ENCODE data around the gene TNKS1BP1. TPM values are rescaled to one million over a fixed set of nuclear protein-coding genes. Genes with fewer than 3 reads are reported as not detected.

The TNKS1BP1 gene
- total RNA-seq, 1 donor from 2014 or later: 198 TPM

DNA sequence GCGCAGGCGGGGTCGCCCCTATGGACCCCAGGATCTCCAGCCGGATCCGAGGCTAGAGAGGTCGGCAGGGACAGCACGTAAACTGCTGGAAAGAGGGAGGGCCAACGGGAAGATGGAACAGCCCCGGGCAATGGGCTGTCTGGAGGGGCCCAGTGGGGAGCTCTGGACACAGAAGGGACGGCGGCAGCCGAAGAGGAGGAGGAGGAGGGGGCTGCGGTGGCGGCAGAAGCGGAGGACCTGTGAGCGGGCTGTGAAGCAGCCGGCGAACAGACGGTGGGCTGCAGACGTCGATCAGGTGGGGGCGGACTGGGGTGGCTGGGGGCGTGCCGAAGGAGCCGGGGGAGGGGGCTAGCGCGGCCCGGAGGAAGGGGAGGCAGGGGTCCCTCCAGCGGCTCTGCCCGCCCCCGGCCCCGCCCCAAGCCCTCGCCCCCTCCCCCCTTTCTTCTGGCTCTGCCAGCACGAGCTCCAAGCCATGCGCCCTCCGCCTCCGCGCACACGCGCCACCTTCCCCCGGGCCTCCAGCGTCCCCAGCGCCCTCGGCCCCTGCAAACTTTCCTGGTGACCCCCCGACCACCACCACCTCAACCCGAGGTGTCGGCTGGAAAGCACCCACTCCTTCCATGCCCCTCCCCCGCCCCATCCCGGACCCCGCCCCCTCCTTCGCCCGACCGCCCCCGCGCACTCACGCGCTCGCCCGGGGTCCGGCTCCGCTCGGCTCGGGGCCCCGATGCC, 432 bp downstream of the TNKS1BP1 start:
- no peaks in the 10 kb centered on the region for H3K36me3 Mint-ChIP-seq (ENCODE audit: unreplicated experiment)
- H3K9me3 Mint-ChIP-seq (ENCODE audit: unreplicated experiment): peaks cover 25% of the 10 kb centered on the region
- H3K4me1 Mint-ChIP-seq (ENCODE audit: low read depth, unreplicated experiment): peaks cover 33% of the 10 kb centered on the region
- peak; percentile 94 for DNase-seq
- TF ChIP-seq, protein P1, sequence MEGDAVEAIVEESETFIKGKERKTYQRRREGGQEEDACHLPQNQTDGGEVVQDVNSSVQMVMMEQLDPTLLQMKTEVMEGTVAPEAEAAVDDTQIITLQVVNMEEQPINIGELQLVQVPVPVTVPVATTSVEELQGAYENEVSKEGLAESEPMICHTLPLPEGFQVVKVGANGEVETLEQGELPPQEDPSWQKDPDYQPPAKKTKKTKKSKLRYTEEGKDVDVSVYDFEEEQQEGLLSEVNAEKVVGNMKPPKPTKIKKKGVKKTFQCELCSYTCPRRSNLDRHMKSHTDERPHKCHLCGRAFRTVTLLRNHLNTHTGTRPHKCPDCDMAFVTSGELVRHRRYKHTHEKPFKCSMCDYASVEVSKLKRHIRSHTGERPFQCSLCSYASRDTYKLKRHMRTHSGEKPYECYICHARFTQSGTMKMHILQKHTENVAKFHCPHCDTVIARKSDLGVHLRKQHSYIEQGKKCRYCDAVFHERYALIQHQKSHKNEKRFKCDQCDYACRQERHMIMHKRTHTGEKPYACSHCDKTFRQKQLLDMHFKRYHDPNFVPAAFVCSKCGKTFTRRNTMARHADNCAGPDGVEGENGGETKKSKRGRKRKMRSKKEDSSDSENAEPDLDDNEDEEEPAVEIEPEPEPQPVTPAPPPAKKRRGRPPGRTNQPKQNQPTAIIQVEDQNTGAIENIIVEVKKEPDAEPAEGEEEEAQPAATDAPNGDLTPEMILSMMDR (IDR thresholded peaks at IDR 0.05; ENCODE audit: partially characterized antibody, unreplicated experiment): no peak
- peak overlapping the region; percentile 98 for H3K27ac Mint-ChIP-seq (ENCODE audit: unreplicated experiment)
- peaks cover 28% of the 10 kb centered on the region for H3K27me3 Mint-ChIP-seq (ENCODE audit: unreplicated experiment)
- H3K4me3 Mint-ChIP-seq (ENCODE audit: unreplicated experiment): peak overlapping the region; percentile 97

DNA sequence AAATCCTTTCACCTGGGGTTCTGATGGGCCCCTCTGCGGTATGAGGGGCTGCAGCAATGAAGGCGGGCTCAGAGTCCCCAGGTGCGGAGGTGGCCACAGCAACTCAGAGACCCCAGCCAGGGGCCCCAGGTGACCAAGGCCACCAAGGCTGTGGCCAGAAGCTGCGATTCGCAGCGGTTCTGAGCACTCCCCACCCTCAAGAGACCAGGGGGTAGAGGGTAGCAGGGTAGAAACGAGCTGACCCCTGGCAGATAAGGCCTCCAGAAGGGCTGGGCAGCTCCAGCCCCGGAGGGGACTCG, 948 bp downstream of the TNKS1BP1 start:
- peaks cover 29% of the 10 kb centered on the region for H3K27me3 Mint-ChIP-seq (ENCODE audit: unreplicated experiment)
- no peak for DNase-seq
- H3K4me1 Mint-ChIP-seq (ENCODE audit: low read depth, unreplicated experiment): peaks cover 36% of the 10 kb centered on the region
- TF ChIP-seq, protein P1 (IDR thresholded peaks at IDR 0.05; ENCODE audit: partially characterized antibody, unreplicated experiment): no peak
- peak overlapping the region; percentile 98 for H3K27ac Mint-ChIP-seq (ENCODE audit: unreplicated experiment)
- peak overlapping the region; percentile 97 for H3K4me3 Mint-ChIP-seq (ENCODE audit: unreplicated experiment)
- H3K36me3 Mint-ChIP-seq (ENCODE audit: unreplicated experiment): peaks cover 3% of the 10 kb centered on the region
- peaks cover 28% of the 10 kb centered on the region for H3K9me3 Mint-ChIP-seq (ENCODE audit: unreplicated experiment)

DNA sequence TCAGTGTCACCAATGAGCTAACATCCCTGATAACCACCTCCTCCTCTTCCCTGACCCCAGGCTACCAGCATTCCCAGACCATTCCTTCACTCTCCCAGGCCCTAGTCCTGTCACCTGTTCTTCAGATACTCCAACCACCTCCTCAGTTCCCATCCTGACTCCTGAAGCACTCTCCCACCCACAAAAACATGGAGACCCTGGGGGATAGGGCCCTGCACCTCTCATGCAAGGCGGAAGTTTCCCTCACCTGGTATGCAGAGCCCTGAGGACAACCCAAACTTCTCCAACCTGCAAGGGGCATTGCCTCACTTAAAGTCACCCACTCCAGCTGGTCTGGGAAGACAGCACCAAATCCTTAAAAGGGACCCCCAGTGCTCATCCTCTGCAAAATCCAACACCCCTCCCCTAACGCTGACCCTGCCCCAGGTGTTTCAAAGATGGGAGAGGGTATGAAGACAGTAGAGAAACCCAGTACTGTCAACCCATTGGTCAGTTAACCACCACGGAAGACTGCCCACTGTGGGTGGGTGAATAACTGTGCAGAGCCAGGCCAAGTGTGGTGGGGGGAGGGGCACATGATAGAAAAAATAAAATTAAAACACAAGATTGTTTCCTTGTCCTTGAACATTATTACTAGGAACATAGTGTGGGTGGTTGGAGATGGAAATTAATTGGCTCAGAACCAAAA, 1.4 kb downstream of the TNKS1BP1 start:
- Mint-ChIP-seq H3K4me1 (ENCODE audit: low read depth, unreplicated experiment) (peaks cover 36% of the 10 kb centered on the region), H3K27ac (ENCODE audit: unreplicated experiment) (peak overlapping the region; percentile 98), H3K9me3 (ENCODE audit: unreplicated experiment) (peaks cover 28% of the 10 kb centered on the region), H3K4me3 (ENCODE audit: unreplicated experiment) (peak overlapping the region; percentile 97), H3K36me3 (ENCODE audit: unreplicated experiment) (peaks cover 3% of the 10 kb centered on the region), H3K27me3 (ENCODE audit: unreplicated experiment) (peaks cover 29% of the 10 kb centered on the region)
- TF ChIP-seq, protein P1 (IDR thresholded peaks at IDR 0.05; ENCODE audit: partially characterized antibody, unreplicated experiment): no peak
- DNase-seq: no peak

DNA sequence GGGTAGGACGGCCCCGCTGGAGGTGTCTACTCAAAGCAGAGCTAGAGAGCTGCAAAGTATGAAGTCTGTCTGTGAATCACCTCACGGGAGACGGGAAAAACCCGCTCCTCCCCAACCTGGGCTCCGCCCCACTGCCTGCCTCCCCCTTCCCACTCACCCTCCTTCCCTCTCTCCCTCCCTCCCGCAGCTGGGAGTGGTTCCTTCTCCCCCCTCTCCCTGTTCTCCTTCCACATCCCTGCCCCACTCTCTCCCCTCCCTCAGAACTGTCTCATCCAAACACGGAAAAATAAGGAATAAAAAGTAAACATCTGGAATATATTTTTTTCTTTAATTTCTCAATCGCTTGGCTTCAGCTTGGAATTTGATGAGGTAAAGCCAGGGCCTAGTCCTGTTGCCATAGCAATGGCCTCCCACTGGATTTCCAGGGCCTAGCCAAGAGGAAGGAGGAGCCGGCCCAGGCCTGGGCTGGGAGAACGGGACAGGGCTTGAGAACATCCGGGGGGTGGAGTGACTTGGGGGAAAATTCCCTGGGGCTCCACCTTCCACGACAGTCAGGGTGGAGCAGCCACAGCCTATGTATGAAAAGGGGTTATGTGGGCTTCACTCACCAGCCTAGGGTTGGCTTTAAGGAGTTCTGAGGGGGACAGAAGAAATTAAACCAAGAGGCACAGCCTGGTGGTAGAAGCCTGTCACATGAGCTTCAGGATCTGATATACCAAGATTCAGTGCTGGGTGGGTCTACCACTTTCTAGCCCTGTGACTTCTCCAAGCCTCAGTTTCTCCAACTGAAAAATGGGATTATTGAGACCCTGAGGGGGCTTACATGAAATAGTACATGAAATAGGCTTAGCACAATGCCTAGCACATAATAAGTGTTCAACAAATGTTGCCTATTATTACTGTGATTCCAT, 2.2 kb downstream of the TNKS1BP1 start:
- DNase-seq: peak; percentile 76
- Mint-ChIP-seq H3K27ac (ENCODE audit: unreplicated experiment) (peak overlapping the region; percentile 98), H3K4me3 (ENCODE audit: unreplicated experiment) (peak overlapping the region; percentile 97), H3K4me1 (ENCODE audit: low read depth, unreplicated experiment) (peaks cover 40% of the 10 kb centered on the region), H3K36me3 (ENCODE audit: unreplicated experiment) (peaks cover 3% of the 10 kb centered on the region), H3K9me3 (ENCODE audit: unreplicated experiment) (peaks cover 28% of the 10 kb centered on the region), H3K27me3 (ENCODE audit: unreplicated experiment) (peaks cover 29% of the 10 kb centered on the region)
- TF ChIP-seq, protein P1 (IDR thresholded peaks at IDR 0.05; ENCODE audit: partially characterized antibody, unreplicated experiment): no peak
